Measurements from ENCODE around the gene FMNL1. TPM values are rescaled to one million over a fixed set of nuclear protein-coding genes. Genes with fewer than 3 reads are reported as not detected.

FMNL1 gene
- polyA plus RNA-seq, 4 donors, result 3.1 to 15.4 (median 6.9) TPM

DNA sequence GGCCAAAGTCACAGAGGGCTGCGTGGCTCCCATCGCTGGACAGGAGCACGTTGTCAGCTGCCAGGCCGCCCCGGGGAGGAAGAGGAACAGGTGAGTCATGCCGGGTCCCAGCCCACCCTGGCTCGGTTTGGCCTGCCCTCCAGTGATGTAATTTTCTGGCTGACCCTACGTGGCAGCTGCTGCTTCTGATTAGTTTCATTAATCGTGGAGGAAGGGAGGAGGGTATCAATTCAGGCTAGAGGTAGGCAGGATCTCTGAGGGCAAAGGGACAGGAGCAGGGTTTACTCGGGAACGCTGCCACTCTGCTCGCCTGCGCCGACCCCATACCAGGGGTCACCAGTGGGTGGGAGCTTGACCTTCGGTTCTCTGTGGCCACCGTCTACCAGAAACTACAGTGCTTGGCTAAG is 51.9 kb downstream of the FMNL1 start:
- Histone ChIP-seq H3K27me3 (ENCODE audit: control insufficient read depth in 3 of 3, insufficient read depth in 3 of 3, low read length in 3 of 3) (no peaks in the 10 kb centered on the region), H3K27ac (ENCODE audit: low read depth in 1 of 3, low read length in 2 of 3) (no peak overlapping the region), H3K9me3 (ENCODE audit: control insufficient read depth in 2 of 2, insufficient read depth in 1 of 2, low read depth in 1 of 2, low read length in 1 of 2) (no peaks in the 10 kb centered on the region), H3K36me3 (ENCODE audit: control insufficient read depth in 3 of 3, insufficient read depth in 2 of 3, low read depth in 1 of 3, low read length in 3 of 3) (peaks cover 15 to 52% (median 22%) of the 10 kb centered on the region in 3 donors), H3K4me1 (ENCODE audit: control insufficient read depth in 3 of 3, insufficient read depth in 2 of 3, low read depth in 1 of 3, low read length in 2 of 3) (peaks cover 0 to 12% (median 5%) of the 10 kb centered on the region in 3 donors), H3K4me3 (ENCODE audit: low read depth in 1 of 3, low read length in 3 of 3) (no peak overlapping the region)
- 73 to 84% (median 83%) methylated on average over 16 of the region's 16 CpGs for WGBS, 3 donors
- DNase-seq (no peak), FAIRE-seq (no peak)

DNA sequence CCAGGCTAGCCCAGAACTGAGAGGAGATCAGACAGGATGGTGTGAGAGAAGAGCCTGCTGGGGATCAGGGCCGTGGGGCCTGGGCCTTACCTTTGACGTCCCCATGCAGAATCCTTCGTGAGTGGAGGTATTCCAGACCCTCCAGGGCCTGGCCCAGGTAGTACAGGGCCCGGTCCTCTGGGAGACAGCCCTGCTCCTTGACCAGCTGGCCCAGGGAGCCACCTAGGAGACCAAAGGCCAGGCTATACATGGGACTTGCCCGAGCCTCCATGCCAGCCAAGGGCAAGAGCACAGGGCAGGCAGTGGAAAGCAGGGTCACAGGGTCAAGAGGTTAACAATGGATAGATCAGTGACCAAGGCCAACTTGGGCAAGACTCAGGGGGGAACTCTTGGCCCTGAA is 52.3 kb downstream of the FMNL1 start:
- no peak for FAIRE-seq
- Histone ChIP-seq H3K27me3 (ENCODE audit: control insufficient read depth in 3 of 3, insufficient read depth in 3 of 3, low read length in 3 of 3) (no peaks in the 10 kb centered on the region), H3K4me3 (ENCODE audit: low read depth in 1 of 3, low read length in 3 of 3) (no peak overlapping the region), H3K9me3 (ENCODE audit: control insufficient read depth in 2 of 2, insufficient read depth in 1 of 2, low read depth in 1 of 2, low read length in 1 of 2) (no peaks in the 10 kb centered on the region), H3K36me3 (ENCODE audit: control insufficient read depth in 3 of 3, insufficient read depth in 2 of 3, low read depth in 1 of 3, low read length in 3 of 3) (peaks cover 14 to 52% (median 18%) of the 10 kb centered on the region in 3 donors), H3K27ac (ENCODE audit: low read depth in 1 of 3, low read length in 2 of 3) (peak overlapping the region in 1 of 3 donors; percentile 17), H3K4me1 (ENCODE audit: control insufficient read depth in 3 of 3, insufficient read depth in 2 of 3, low read depth in 1 of 3, low read length in 2 of 3) (peaks cover 0 to 12% (median 5%) of the 10 kb centered on the region in 3 donors)
- DNase-seq, result no peak
- WGBS, 3 donors, result 87 to 93% (median 87%) methylated on average over 5 of the region's 5 CpGs

DNA sequence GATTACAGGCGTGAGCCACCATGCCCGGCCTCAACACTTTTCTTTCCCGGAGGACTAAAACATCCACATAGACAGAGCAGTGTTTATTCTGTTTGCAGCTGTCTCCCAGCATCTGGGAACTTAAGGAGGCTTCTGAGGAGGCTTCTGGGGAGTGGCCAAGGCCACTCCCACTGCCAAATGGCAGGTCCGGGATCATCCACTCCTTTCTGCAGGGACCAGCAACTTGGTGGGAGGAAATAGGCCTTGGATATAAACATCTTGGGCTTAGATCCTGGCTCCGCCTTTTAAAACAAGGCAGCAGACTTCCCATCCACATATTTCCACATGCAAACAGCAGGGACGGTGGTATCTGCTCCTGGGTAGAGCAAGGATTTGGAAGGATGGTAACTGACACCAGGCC is 54.3 kb downstream of the FMNL1 start:
- H3K27ac ChIP-seq (ENCODE audit: low read depth in 1 of 3, low read length in 2 of 3), result peak overlapping the region in 1 of 3 donors; percentile 54
- no peak for FAIRE-seq
- DNase-seq, result no peak

DNA sequence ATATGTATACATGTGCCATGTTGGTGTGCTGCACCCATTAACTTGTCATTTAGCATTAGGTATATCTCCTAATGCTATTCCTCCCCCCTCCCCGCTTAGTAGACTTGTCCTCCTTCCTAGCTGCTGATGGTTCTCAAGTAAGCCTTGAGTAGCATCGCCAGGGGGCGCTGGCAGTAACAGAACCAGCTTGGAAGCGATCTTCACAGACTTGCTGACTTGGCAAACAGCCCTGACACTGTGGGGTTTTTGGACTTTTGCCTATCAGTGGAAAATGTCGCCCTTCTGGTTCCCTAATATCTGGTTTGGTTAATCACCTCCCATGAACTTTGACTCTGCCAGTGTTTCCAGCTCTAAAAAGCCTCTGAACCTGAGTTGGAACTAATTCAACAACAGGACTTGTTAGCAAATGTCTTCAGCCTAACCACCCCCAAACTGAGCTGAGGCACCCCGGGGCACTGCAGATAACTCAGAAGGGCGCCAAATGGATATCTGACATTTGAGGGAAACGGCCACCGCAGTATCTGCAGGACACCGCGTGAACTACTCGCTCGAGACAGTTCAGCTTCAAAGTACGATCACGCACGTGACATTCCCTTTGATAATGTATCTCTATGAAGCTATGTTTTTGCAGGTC is 55.6 kb downstream of the FMNL1 start:
- FAIRE-seq (no peak), DNase-seq (peak; percentile 96 to 99)
- Histone ChIP-seq H3K27ac (ENCODE audit: low read depth in 1 of 3, low read length in 2 of 3) (peak overlapping the region; percentile 41 to 66 (median 63)), H3K9me3 (ENCODE audit: control insufficient read depth in 2 of 2, insufficient read depth in 1 of 2, low read depth in 1 of 2, low read length in 1 of 2) (no peaks in the 10 kb centered on the region), H3K4me3 (ENCODE audit: low read depth in 1 of 3, low read length in 3 of 3) (no peak overlapping the region), H3K27me3 (ENCODE audit: control insufficient read depth in 3 of 3, insufficient read depth in 3 of 3, low read length in 3 of 3) (no peaks in the 10 kb centered on the region), H3K36me3 (ENCODE audit: control insufficient read depth in 3 of 3, insufficient read depth in 2 of 3, low read depth in 1 of 3, low read length in 3 of 3) (peaks cover 4 to 43% (median 6%) of the 10 kb centered on the region in 3 donors), H3K4me1 (ENCODE audit: control insufficient read depth in 3 of 3, insufficient read depth in 2 of 3, low read depth in 1 of 3, low read length in 2 of 3) (peaks cover 0 to 12% (median 5%) of the 10 kb centered on the region in 3 donors)
- 10 to 32% (median 17%) methylated on average over 16 of the region's 16 CpGs for WGBS, 3 donors

More for the DNA sequence above, 54.3 kb downstream of the FMNL1 start:
- Histone ChIP-seq H3K27me3 (ENCODE audit: control insufficient read depth in 3 of 3, insufficient read depth in 3 of 3, low read length in 3 of 3) (no peaks in the 10 kb centered on the region), H3K9me3 (ENCODE audit: control insufficient read depth in 2 of 2, insufficient read depth in 1 of 2, low read depth in 1 of 2, low read length in 1 of 2) (no peaks in the 10 kb centered on the region), H3K4me3 (ENCODE audit: low read depth in 1 of 3, low read length in 3 of 3) (no peak overlapping the region), H3K4me1 (ENCODE audit: control insufficient read depth in 3 of 3, insufficient read depth in 2 of 3, low read depth in 1 of 3, low read length in 2 of 3) (peaks cover 0 to 12% (median 5%) of the 10 kb centered on the region in 3 donors), H3K36me3 (ENCODE audit: control insufficient read depth in 3 of 3, insufficient read depth in 2 of 3, low read depth in 1 of 3, low read length in 3 of 3) (peaks cover 4 to 39% (median 10%) of the 10 kb centered on the region in 3 donors)
- WGBS, 3 donors, result 42 to 63% (median 49%) methylated on average over 6 of the region's 6 CpGs

DNA sequence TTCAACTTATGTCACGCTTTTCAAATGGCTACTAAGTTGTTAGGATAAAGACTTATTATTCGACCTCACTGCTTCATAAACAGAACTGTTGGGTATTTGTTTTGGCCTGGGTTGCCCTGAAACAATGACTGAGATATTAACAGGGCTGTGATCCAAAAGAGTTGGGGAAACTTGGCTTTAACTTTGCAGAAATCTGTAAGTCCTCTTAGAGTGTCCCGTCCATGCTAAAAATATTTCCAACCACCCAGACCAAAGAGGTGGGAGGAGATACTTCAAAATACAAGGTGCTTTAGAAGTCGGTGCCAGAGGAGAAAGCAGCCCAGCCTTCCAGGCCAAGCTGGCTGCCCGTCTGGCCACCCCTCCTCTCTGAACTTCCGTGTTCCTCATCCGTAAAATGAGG is 56.3 kb downstream of the FMNL1 start:
- peaks cover 2 to 47% (median 5%) of the 10 kb centered on the region in 3 donors for H3K36me3 ChIP-seq (ENCODE audit: control insufficient read depth in 3 of 3, insufficient read depth in 2 of 3, low read depth in 1 of 3, low read length in 3 of 3)
- WGBS, 3 donors, result 6 to 37% (median 23%) methylated on average over 7 of the region's 7 CpGs
- H3K9me3 ChIP-seq (ENCODE audit: control insufficient read depth in 2 of 2, insufficient read depth in 1 of 2, low read depth in 1 of 2, low read length in 1 of 2), result no peaks in the 10 kb centered on the region
- no peak overlapping the region for H3K4me3 ChIP-seq (ENCODE audit: low read depth in 1 of 3, low read length in 3 of 3)
- no peak for FAIRE-seq
- H3K4me1 ChIP-seq (ENCODE audit: control insufficient read depth in 3 of 3, insufficient read depth in 2 of 3, low read depth in 1 of 3, low read length in 2 of 3), result peaks cover 0 to 12% (median 5%) of the 10 kb centered on the region in 3 donors
- peak overlapping the region; percentile 41 to 66 (median 63) for H3K27ac ChIP-seq (ENCODE audit: low read depth in 1 of 3, low read length in 2 of 3)
- H3K27me3 ChIP-seq (ENCODE audit: control insufficient read depth in 3 of 3, insufficient read depth in 3 of 3, low read length in 3 of 3), result no peaks in the 10 kb centered on the region
- DNase-seq, result no peak

DNA sequence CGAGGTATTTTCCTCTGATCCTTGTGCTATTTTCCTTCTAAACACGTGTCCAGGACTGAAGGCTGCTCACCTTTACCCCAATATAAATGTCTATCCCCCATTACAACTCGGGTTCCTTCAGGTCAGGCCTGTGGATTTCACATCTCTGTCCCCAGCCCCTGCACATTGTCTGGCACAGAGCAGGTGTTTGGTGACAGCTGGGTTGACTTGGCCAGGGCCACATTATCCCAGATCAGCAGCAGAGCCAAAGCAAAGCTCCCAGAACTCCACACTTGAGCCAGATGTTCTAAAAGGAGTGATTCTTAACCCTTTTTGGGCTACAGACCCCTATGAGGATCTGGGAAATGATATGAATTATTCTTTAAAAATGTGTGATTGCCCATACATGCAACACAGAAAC is 58.2 kb downstream of the FMNL1 start:
- Histone ChIP-seq H3K4me1 (ENCODE audit: control insufficient read depth in 3 of 3, insufficient read depth in 2 of 3, low read depth in 1 of 3, low read length in 2 of 3) (peaks cover 0 to 12% (median 5%) of the 10 kb centered on the region in 3 donors), H3K9me3 (ENCODE audit: control insufficient read depth in 2 of 2, insufficient read depth in 1 of 2, low read depth in 1 of 2, low read length in 1 of 2) (no peaks in the 10 kb centered on the region), H3K27me3 (ENCODE audit: control insufficient read depth in 3 of 3, insufficient read depth in 3 of 3, low read length in 3 of 3) (no peaks in the 10 kb centered on the region), H3K27ac (ENCODE audit: low read depth in 1 of 3, low read length in 2 of 3) (no peak overlapping the region), H3K4me3 (ENCODE audit: low read depth in 1 of 3, low read length in 3 of 3) (no peak overlapping the region), H3K36me3 (ENCODE audit: control insufficient read depth in 3 of 3, insufficient read depth in 2 of 3, low read depth in 1 of 3, low read length in 3 of 3) (peaks cover 0 to 50% (median 8%) of the 10 kb centered on the region in 3 donors)
- FAIRE-seq (no peak), DNase-seq (no peak)
- 33 to 66% (median 44%) methylated on average over 3 of the region's 3 CpGs for WGBS, 3 donors

DNA sequence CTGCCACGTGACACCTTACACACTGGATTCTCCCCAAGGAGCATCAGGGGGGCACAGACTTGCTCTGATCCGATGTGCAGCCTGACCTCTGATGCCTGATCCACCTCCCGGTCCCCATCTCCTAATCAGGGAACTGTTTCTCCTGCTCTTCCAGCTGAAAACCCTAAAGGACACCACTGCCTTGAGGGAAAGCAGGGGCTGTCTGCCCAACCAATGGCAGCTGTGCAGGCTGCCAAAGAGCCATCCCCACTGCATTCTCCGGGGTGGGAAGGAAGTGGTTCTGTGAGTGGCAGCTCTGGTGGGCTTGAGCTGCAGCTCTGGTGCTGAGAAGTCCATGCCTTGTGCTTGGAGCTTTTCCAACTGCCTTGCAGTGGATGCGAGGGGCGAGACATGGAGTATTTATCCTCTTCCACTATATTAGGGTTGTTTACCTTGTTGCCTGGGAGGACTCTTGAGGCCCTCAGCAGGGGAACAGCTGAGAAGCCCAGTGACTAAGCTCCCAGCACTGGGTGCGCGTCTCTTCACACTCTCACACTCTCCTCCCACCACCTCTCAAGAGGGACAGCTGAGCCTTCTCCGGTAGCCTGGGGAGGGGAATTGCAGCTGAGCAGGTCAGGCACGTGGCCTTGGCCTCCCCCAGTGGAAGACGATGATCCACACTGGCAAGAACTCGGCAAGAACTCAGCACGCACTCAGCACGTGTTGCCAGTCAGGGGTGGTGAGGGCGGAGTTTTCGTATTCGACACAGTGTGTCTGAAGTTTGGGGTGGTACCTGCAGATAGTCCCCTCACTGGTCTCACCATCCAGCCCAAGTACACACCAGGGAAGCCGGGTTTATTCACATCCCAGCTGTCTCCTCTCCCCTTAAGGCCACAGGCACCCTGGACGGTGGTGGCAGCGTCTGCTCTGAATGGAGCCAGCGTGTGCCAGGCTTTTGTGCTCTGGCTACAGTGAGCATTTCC is 61.3 kb downstream of the FMNL1 start:
- WGBS, 3 donors, result 71 to 79% (median 77%) methylated on average over 21 of the region's 21 CpGs
- H3K4me1 ChIP-seq (ENCODE audit: control insufficient read depth in 3 of 3, insufficient read depth in 2 of 3, low read depth in 1 of 3, low read length in 2 of 3), result peaks cover 2 to 15% (median 9%) of the 10 kb centered on the region in 3 donors
- no peak for FAIRE-seq
- H3K4me3 ChIP-seq (ENCODE audit: low read depth in 1 of 3, low read length in 3 of 3), result no peak overlapping the region
- peaks cover 3 to 78% (median 16%) of the 10 kb centered on the region in 3 donors for H3K36me3 ChIP-seq (ENCODE audit: control insufficient read depth in 3 of 3, insufficient read depth in 2 of 3, low read depth in 1 of 3, low read length in 3 of 3)
- H3K9me3 ChIP-seq (ENCODE audit: control insufficient read depth in 2 of 2, insufficient read depth in 1 of 2, low read depth in 1 of 2, low read length in 1 of 2), result no peaks in the 10 kb centered on the region
- no peaks in the 10 kb centered on the region for H3K27me3 ChIP-seq (ENCODE audit: control insufficient read depth in 3 of 3, insufficient read depth in 3 of 3, low read length in 3 of 3)
- H3K27ac ChIP-seq (ENCODE audit: low read depth in 1 of 3, low read length in 2 of 3), result peak overlapping the region in 1 of 3 donors; percentile 51
- no peak for DNase-seq

DNA sequence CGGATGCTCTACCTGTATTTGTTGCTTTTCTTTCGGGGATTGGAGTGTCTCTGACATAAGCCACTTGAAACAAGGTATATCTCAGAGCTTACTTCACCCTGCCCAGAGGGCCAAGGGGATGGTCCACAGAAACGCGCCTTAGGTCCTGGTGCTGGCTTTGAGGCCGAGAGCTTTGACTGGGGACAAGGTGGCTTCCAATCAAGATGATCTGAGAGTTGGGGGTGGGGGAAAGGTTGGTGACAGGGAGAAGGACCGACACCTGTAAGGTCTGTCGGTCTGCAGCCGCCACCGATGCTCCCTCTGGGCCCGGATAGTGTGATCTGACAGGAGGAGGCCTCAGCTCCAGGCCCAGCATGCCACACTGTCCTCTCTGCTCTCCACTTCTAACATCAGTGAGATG is 62.0 kb downstream of the FMNL1 start:
- FAIRE-seq (no peak), DNase-seq (no peak)
- H3K36me3 ChIP-seq (ENCODE audit: control insufficient read depth in 3 of 3, insufficient read depth in 2 of 3, low read depth in 1 of 3, low read length in 3 of 3), result peaks cover 5 to 83% (median 17%) of the 10 kb centered on the region in 3 donors
- H3K4me3 ChIP-seq (ENCODE audit: low read depth in 1 of 3, low read length in 3 of 3), result no peak overlapping the region
- WGBS, 3 donors, result 85 to 95% (median 91%) methylated on average over 10 of the region's 10 CpGs
- H3K27me3 ChIP-seq (ENCODE audit: control insufficient read depth in 3 of 3, insufficient read depth in 3 of 3, low read length in 3 of 3), result no peaks in the 10 kb centered on the region
- peaks cover 4 to 20% (median 10%) of the 10 kb centered on the region in 3 donors for H3K4me1 ChIP-seq (ENCODE audit: control insufficient read depth in 3 of 3, insufficient read depth in 2 of 3, low read depth in 1 of 3, low read length in 2 of 3)
- H3K9me3 ChIP-seq (ENCODE audit: control insufficient read depth in 2 of 2, insufficient read depth in 1 of 2, low read depth in 1 of 2, low read length in 1 of 2), result no peaks in the 10 kb centered on the region
- H3K27ac ChIP-seq (ENCODE audit: low read depth in 1 of 3, low read length in 2 of 3), result peak overlapping the region in 1 of 3 donors; percentile 51

All from small intestine (tissue), 7 donors.